ENCODE measurements around the gene SNRNP40.
"Not testable (repeated sequence)": the region's sequence is repeated elsewhere in the genome, so short reads cannot be mapped to it uniquely, and the experiment has no call there.

The SNRNP40 gene

DNA sequence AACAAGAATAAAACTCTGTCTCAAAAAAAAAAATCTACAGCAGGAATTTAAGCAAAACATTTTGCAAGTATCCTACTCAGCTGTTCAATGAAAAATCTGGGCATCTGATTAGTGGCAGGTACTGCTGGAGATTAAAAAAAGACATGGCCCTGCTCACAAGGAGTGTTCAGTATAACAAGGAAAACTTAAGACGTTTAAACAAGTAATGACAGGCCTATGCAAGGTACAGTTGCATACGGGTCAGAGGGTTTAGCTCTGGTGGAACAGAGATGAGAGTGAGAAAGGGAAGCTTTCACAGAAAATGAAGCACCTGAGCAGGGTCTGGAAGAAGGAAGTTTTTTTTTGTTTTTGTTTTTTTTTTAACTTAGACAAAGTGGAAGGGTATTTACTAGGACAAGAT is 23.0 kb downstream of the SNRNP40 start:
- no peak for DNase-seq

DNA sequence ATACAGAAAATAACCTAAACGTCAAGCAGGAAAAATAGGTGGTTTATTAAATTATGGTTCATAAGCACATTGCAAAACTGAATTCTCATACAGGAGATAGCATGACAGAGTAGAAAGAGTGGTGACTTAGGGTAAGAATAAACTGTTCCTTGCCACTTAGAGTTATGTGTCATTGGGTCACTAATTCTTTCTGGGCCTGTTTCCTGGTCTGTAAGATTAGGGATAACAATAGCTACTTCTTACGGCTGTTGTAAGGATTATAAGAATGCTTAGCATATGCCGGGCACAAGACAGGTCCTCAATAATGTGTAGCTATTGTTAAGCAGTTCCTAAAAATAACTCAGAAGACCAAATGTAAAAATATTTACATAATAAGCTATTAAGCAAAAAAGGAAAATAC is 24.2 kb downstream of the SNRNP40 start:
- no peak for DNase-seq

DNA sequence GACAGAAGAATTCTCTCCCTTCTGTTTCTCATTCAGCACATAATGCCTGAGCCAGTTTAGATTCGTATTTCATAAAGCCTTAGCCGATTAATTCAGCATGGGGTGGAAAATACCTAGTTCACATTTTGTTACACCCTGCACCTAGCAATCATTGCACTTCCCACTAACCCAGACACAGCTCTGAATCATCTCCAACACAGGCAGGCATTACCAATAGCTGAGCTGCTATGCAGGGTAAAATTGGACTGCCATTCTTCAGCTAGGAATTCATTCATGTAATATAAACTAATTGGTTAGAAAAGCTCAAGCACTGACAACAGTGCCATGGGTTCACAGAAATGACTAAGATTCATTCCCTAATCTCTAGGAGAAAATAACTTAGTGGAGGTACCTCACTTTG is 30.0 kb downstream of the SNRNP40 start:
- no peak for DNase-seq

DNA sequence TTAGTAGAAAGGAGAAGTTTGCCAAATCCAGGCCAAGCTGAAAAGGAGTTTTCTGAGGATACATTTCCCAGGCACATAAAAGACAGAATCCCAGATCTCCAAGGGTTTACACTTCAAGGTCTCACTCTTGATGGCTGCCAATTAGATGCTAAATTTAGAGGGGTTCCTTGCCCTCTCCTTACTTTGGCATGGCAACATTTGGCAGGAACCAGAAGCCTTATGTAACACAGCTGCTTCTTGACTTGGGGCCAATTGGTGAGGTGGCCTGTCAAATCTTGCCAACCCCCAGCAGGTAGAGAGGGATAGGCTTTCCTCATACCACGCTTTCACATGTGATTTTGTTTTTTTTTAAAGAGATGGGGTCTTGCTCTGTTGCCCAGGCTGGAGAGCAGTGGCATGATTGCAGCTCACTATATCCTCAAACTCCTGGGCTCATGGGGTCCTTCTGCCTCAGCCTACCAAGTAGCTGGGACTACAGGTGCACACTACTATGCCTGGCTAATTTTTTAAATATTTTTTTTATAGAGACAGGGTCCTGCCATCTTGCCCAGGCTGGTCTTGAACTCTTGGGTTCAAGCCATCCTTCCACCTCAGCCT is 31.7 kb downstream of the SNRNP40 start:
- no peak for DNase-seq

DNA sequence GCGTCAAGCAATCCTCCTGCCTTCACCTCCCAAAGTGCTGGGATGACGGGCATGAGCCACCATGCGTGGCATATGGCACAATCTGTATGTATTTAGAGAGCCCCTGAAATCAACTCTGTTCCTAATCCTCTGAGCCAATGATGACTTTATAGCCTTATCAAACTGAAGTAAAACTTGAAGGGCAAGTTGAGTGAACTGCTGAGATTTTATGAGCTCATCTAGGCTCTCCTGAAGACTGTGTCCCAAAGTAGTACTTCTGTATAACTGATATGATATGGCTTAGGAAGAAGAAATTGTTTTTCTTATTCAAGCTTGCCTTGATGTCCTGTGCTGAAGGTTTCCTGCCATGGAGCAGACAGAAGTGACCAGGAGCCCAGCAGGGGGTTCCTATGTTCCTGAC is 33.2 kb downstream of the SNRNP40 start:
- DNase-seq, result no peak

DNA sequence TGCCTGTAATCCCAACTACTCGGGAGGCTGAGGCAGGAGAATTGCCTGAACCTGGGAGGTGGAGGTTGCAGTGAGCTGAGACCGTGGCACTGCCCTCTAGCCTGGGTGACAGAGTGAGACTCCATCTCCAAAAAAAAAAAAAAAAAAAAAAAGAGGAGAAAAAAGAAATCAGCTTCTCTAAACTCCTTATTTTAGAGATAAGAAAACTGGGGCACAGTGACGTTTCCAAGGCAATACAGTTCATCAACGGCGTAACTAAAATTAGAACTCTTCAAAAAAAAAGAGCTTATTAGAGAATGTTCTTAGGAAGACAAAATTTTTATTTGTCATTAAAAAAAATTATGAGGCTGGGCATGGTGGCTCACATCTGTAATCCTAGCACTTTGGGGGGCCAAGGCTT is 34.2 kb downstream of the SNRNP40 start:
- not testable (repeated sequence) for DNase-seq

DNA sequence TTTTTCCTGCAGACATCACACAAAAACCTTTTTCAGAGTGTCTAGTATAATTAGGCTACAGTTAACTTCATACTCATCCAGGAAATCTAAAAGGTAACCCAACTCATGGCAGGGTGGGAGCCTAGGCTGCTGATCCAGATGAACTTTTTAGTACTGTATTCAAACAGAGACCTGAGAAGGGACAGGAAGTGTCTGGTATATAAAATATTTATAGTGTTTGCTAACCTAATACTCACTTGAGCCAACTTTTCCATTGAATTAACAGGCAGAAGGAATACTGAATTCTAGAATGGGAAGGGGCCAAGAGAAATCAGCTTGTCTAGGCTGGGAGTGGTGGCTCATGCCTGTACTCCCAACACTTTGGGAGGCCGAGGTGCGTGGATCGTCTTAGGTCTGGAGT is 34.7 kb downstream of the SNRNP40 start:
- DNase-seq, result no peak

DNA sequence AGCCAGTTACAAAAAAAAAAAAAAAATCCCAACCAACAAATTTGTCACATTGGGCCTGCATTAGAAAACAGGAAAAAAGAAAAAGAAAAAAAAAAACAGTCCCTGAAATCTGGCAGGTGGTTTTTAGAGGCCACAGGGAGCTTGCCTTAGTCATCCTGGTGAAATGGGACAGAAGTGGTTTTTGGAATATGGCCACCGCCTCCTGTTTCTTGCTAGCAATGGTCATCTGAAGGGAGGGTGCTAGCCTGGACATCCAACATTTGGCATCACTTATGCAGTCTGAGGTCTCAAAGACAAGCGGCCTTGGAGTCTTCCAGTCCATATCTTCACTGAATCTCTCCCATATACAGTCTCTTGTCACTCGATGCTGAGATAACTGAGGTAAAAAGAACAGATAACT is 36.8 kb downstream of the SNRNP40 start:
- DNase-seq, result no peak

DNA sequence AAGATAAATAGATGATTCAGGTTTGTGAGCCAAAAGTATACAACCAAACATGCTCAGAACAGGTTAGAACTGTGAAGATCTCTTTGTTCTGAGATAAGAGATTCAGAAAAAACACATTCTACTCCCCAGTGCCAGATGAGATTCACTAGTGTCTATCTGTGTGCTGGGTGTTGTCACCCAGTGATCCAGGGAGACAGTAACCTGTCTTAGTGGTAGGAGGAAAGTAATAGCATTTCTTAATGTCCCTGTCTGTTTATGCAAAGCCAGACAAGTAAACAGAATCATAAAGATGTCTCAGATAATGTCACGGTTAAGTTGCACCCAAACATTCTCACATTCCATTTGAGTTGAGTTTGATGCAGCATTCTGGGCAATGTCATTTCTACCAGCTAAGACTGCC is 38.0 kb downstream of the SNRNP40 start:
- no peak for DNase-seq

DNA sequence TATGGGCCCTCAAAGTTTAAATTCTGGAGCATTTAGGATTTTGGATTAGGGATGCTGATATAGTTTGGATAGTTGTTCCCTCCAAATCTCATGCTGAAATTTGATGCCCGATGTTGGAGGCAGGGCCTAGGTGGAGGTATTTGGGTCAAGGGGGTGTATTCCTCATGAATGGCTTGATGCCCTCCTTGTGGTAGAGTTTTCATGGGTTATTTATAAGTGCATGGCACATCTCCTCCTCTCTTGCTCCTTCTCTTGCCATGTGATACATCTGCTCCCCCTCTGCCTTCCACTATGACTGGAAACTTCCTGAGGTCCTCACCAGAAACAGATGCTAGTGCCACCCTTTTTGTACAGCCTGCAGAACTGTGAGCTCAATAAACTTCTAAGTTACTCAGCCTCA is 39.4 kb downstream of the SNRNP40 start:
- DNase-seq, result no peak

DNA sequence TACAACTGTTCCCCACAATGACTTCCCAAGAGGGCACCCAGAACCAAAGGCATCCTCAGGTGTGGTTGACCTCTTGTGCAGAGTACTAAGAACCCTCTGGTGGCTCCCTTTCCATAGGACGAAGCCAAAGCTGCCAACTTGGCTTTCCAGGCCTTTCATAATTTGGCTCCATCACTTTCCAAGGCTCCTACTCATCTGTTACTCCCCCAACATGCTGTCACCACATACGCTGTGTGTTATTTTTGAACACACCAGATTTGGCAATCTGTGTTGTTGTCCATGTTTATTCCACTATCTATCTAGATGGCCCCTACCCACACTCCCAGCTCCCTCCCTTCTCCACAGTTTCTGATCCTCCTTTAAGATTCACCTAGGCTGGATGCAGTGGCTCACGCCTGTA is 46.7 kb downstream of the SNRNP40 start:
- no peak for DNase-seq

DNA sequence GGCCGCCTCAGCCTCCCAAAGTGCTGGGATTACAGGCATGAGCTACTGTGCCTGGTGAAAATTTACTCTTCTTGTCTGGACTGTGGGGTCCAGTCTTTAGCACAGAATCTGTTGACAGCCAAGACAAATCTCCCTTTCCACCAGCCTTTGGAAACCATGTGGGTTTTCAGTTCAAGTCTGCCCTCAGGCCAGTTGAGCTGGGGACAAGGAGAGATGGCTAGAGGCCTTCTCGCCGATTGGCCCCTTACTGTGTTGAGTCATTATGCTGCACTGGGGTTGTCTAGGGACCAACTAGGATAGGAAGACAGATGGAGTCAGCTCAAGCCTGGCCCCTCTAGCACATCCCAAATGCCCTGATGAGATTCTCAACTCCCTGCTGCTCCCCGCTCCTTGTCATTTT is 48.3 kb downstream of the SNRNP40 start:
- DNase-seq, result no peak

DNA sequence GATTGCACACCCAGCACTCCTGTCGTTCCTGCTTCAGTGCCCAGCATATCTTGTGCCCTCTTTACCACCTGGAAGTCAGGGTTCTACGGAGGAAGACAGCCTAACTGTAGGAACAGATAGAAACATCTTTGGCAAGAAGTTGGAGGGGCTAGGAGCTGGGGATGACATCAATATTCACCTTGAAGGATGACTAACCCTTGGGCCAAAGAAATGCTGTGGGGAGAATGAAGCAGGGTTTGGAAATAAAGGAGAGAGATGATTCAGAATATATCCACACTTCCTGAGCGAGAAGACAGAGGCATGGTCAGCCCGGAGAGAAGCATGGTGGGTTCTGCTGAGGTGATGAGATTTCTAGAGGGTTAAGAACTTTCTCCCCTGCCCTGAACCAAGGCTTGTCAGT is 52.3 kb downstream of the SNRNP40 start:
- DNase-seq, result no peak

DNA sequence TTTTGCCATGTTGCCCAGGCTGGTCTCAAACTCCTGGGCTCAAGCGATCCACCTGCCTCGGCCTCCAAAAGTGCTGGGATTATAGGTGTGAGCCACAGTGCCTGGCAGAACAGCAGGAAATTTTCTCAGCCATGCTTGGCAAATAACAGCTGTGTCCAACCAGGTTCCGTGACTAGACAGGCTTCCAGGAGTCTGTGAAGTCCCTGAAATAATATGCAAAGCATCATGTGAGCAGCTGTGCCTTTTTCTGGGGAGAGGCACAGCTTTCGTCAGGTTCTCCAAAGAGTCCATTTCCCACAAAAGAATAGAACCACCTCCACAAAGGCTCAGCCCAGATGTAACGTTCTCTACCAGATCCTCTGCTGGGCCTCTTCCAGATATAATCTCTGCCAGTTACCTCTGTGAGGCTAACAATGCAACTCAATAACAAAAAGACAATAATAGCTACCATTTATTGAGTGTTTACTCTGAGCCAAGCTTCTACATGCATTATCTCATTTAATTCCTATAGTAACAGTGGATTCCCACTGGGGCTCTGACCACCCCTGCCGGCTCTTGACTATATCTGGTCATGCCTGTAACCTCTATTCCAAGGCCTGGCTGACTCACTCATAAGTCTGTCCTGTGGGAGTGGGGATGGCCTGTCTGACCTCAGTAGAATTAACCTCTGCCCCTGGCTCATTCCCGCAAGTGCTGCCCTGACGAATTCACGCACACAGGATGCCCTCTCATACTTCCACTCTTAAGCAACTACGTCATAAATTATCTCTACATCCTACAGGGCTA is 52.9 kb downstream of the SNRNP40 start:
- DNase-seq, result no peak

DNA sequence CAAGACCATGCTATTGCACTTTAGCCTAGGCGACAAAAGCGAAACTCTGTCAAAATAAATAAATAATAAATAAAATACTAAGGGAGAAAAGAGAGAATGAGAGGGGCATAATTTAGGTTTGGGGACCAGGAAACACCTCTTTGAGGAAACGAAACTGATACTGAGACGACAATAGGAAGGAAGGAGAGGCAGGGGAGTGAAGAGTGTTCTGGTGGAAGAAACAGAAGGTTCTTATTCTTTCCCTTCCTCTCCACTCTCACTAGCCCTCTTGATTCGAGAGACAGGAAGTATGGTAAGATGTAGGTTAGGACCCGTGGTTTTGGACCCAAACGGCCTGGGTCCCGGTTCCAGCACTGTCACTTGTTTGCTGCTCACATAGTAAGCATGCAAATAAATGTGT is 55.3 kb downstream of the SNRNP40 start:
- no peak for DNase-seq

DNA sequence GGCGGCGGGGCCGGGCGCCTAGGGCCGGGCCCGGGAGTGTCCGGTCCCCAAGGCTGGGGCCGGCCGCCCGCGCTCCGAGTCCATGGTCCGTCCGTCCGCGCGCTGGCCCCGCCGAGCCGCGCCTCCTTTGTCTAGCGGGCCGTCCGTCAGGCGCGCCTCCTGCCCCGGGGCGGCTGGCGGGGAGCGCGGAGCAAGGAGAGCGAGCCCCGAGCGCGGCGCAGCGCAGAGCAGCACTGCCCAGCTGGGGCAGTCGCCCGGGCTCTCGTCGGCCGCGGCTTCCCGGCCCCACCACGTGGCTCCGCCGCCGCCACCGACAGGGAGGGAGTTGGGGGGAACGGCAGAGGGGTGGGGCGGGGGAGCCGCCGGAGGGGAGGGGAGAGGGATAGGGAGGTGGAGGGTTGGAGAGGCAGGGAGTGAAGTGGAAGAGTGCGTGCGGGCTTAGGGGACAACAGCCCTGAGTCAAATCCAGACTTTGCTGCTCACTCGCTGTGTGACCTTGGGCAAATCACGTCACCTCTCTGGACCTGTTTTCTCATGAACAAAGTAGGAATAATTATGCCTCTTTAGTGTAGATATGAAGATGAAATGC is 56.8 kb downstream of the SNRNP40 start, which contains the start of gene NKAIN1:
Gene NKAIN1, minus strand, starts transcription at position 235 of the 589 bp plus-strand sequence. CDS start 340 bp downstream, outside the sequence.
- no peak for DNase-seq

DNA sequence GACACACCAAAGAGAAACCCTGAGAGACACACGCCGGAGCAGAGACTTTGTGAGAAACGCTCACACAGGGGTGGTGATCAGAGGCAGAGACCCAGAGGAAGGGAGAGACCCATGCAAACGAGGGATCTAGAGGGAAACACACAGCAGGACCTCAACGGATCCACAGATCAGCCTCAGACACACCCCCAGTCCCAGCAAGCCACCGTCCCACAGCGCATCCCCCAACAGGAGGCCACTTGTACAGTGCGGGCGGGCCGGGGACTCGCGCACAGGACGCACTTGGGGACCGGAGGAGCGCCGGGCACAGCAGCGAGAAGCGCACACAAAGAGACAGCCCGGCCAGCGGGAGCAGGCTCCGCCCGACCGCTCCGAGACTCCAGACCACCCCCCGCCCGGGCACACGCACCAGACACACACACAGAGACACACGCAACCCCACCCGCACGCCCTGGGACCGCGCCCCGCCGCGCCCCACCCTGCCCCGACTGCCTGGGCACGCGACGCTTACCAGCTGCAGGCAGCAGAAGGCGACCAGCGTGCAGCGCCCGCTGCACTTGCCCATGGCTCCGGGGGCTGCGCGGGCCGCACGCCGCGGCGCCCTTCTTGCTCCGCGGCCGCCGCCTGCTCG is 57.5 kb downstream of the SNRNP40 start:
- no peak for DNase-seq

DNA sequence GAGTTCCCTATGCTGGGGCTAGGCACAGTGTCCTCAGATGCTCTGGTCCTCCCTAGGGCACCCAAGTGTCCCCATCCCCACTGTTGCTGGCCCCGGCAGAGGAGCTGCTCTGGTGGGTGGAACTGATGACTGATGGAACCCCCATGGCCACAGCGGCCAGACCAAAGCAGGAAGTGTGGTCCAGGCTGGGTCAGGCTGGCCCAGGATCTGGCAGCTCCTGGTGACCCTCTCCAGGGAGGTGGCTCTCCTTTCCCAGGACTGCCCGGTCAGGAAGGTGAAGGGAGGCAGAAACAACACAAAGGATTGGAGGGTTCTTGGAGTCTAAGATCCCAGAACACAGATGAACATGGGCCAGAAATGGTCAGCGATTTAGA is 58.0 kb downstream of the SNRNP40 start:
- no peak for DNase-seq

DNA sequence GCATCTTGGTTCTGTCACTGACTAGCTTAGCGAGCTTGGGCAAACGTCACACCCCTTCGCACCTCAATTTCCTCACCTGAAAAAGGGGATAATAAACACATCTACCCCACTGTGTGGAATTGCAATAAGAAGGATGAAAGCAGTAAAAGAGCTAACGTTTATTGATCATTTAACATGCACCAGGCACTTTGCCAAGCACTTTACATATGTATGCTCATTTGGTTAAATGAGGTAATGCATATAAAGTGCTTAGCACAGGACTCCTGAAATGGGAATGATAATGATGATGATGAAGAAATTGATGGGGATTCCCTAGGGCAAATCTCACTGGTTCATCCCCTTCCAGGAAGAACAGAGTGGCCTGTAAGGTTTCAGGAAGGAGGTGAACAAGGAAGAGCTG is 61.7 kb downstream of the SNRNP40 start:
- DNase-seq, result no peak

DNA sequence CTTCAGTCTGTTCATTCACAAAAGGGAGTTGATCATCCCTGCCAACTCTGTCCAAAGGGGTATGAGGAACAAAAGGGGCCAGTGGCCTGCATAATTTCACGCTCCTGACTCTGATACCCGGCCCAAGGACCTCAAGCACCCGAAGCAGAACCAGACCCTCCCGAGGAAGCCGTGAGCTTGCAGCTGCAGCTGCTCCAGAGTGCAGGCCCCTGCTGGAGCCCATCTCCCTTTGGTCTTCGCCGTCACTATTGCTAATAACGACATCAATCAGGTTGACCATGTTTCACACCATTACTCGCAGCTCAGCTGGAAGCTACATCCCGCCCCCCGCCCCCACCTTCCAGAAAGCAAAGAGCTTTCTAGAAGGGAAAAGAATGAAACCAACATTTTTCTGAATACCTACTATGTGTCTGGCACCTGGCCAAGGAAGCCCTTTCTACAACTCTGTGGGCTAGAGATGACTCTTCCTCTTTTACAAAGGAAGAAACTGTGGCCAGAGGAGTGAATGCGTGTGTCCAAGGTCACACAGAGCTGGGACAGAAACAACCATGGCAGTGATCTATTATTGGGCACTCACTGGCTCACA is 62.4 kb downstream of the SNRNP40 start:
- DNase-seq, result no peak

DNA sequence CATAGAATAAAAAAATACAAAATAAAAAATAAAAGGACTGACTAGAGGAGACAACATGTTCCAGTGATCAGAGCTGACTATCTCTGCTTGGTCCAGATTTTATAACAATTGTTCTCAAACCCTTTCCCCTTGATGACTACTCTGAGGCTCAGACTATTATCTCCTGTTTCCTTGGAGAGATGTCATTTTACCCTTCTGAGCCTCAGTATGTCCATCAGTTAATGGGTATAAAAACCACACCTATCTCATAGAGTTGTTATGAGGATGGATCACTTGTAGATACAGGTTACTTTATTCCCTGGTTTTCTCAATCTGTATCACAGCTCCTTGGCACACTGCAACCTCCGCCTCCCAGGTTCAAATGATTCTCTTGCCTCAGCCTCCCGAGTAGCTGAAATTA is 63.9 kb downstream of the SNRNP40 start:
- DNase-seq, result no peak

DNA sequence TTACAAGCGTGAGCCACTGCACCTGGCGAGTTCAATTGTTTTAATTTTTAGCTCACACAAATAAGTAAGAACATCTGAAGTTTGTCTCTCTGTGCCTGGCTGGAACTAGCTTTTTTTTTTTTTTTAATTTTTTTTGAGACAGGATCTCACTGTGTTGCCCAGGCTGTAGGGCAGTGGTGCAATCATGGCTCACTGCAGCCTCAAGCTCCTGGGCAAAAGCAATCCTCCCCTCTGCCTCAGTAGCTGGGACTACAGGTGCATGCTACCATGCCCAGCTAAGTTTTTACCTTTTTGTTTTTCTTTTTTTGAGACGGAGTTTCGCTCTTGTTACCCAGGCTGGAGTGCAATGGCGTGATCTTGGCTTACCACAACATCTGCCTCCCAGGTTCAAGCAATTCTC is 64.8 kb downstream of the SNRNP40 start:
- no peak for DNase-seq

DNA sequence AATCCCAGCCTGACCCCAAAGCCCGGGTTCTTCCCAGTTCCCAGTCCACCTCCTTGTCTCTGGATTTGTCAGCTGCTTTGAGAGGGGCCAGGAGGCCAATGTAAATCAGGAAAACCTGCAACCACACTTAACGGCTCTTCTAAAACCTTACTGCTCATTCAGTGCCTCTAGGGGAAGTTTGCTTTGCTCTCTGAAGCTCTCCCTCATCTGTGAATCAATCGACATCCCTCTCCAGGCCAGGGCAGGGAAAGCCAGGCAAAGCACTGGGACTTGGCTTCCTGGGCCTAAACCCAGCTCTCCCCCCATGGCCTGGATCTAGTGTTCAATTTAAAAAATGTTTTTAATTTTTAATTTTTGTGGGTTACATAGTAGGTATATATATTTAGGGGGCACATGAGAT is 66.2 kb downstream of the SNRNP40 start:
- DNase-seq, result no peak

DNA sequence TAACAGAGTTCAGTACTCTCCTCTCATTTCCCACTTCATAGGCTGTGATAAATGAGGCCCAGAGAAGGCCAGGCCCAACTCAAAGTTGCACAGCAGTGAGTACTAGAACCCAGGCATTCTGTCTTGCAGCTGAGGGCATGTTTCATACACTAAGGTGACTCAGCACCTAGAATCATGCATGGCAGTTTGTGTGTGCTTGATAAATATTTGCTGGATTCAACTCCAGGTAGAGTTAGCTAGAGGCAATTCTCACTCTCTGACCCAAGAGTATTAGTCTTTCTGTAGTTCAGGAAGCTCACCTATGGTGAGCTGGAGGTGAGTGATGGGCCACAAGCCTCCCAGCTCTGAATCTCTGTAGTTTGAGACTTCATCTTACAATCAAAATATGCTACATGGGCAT is 67.6 kb downstream of the SNRNP40 start:
- no peak for DNase-seq
